ENCODE results near the gene PPFIA1. TPM values are rescaled to one million over a fixed set of nuclear protein-coding genes. Genes with fewer than 3 reads are reported as not detected.
A peak's percentile ranks its signal among the peaks of the same experiment; 100 is the strongest.
"Not testable (repeated sequence)": the region's sequence is repeated elsewhere in the genome, so short reads cannot be mapped to it uniquely, and the experiment has no call there.

Gene PPFIA1
- total RNA-seq, 2 donors from 2014 or later = 46.9 to 47.5 TPM

GRCh38 chr11:70389201-70389600 is 118.7 kb downstream of the PPFIA1 start:
- TF ChIP-seq CTCF (IDR thresholded peaks at IDR 0.05) = no peak
- no peak overlapping the region for H3K4me3 ChIP-seq
- H3K36me3 ChIP-seq = no peaks in the 10 kb centered on the region
- no peak overlapping the region for H3K9ac ChIP-seq (ENCODE audit: low read depth in 2 of 2, low read length in 2 of 2)
- intact Hi-C loops (cut with DNase I) = no loop called here
- no peak overlapping the region for H3K27ac ChIP-seq
- no peaks in the 10 kb centered on the region for H3K4me1 ChIP-seq
- DNase-seq = no peak
- H3K9me3 ChIP-seq = no peaks in the 10 kb centered on the region
- no peaks in the 10 kb centered on the region for H3K27me3 ChIP-seq

- H3K9me3 ChIP-seq; H3K36me3 ChIP-seq; H3K9ac ChIP-seq (ENCODE audit: low read depth in 2 of 2, low read length in 2 of 2); intact Hi-C loops (cut with DNase I); H3K4me1 ChIP-seq; H3K4me3 ChIP-seq; H3K27me3 ChIP-seq; H3K27ac ChIP-seq; DNase-seq: not testable (repeated sequence)
Measured at GRCh38 chr11:70390882-70391281, 120.4 kb downstream of the PPFIA1 start.

- Histone ChIP-seq H3K27me3 (no peaks in the 10 kb centered on the region), H3K9ac (ENCODE audit: low read depth in 2 of 2, low read length in 2 of 2) (no peak overlapping the region), H3K9me3 (no peaks in the 10 kb centered on the region), H3K27ac (no peak overlapping the region), H3K4me3 (no peak overlapping the region), H3K36me3 (no peaks in the 10 kb centered on the region), H3K4me1 (no peaks in the 10 kb centered on the region)
- intact Hi-C loops (cut with DNase I) = no loop called here
- TF ChIP-seq CTCF (IDR thresholded peaks at IDR 0.05) = no peak
- no peak for DNase-seq
Measured at GRCh38 chr11:70394211-70394950, 123.9 kb downstream of the PPFIA1 start.

- intact Hi-C loops (cut with DNase I) = no loop called here
- no peak for TF ChIP-seq CTCF (IDR thresholded peaks at IDR 0.05)
- H3K4me1 ChIP-seq = no peaks in the 10 kb centered on the region
- H3K27me3 ChIP-seq = no peaks in the 10 kb centered on the region
- peak overlapping the region; percentile 64 for H3K27ac ChIP-seq
- H3K4me3 ChIP-seq = peak overlapping the region; percentile 67
- no peaks in the 10 kb centered on the region for H3K9me3 ChIP-seq
- H3K9ac ChIP-seq (ENCODE audit: low read depth in 2 of 2, low read length in 2 of 2) = peak overlapping the region; percentile 65 to 93
- H3K36me3 ChIP-seq = no peaks in the 10 kb centered on the region
- peak; percentile 32 for DNase-seq
Measured at GRCh38 chr11:70397336-70397982, 127.0 kb downstream of the PPFIA1 start.

GRCh38 chr11:70397983-70398833 is 127.7 kb downstream of the PPFIA1 start, which contains the start of gene CTTN:
CTTN (plus strand) TSS chr11:70398529; CDS start chr11:70407298, 8,769 bp downstream.
- H3K4me3 ChIP-seq = peak within 1 kb of the TSS; percentile 67
- no peaks in the 10 kb centered on the region for H3K27me3 ChIP-seq
- no peaks in the 10 kb centered on the region for H3K9me3 ChIP-seq
- peak; percentile 88 for DNase-seq
- no peaks in the 10 kb centered on the region for H3K36me3 ChIP-seq
- peak within 1 kb of the TSS; percentile 64 for H3K27ac ChIP-seq
- no peak for TF ChIP-seq CTCF (IDR thresholded peaks at IDR 0.05)
- peak within 1 kb of the TSS; percentile 65 to 93 for H3K9ac ChIP-seq (ENCODE audit: low read depth in 2 of 2, low read length in 2 of 2)
- no peaks in the 10 kb centered on the region for H3K4me1 ChIP-seq
- intact Hi-C loops (cut with DNase I) = no loop called here
